GM21367 (cell line): ENCODE results near the gene ASB5.
A peak's percentile ranks its signal among the peaks of the same experiment; 100 is the strongest.
"Not testable (repeated sequence)": the region's sequence is repeated elsewhere in the genome, so short reads cannot be mapped to it uniquely, and the experiment has no call there.

Experiments
- ATAC-seq: cut with Tn5 transposase; IDR thresholded peaks from one replicate; pipeline ENCODE4 v1.9.1; 2021; ENCODE audit not compliant: unreplicated experiment

The ASB5 gene, protein sequence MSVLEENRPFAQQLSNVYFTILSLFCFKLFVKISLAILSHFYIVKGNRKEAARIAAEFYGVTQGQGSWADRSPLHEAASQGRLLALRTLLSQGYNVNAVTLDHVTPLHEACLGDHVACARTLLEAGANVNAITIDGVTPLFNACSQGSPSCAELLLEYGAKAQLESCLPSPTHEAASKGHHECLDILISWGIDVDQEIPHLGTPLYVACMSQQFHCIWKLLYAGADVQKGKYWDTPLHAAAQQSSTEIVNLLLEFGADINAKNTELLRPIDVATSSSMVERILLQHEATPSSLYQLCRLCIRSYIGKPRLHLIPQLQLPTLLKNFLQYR

GRCh38 chr4:176268963-176269362 is at the start of gene ASB5:
ASB5 (minus strand) TSS chr4:176269222; CDS start chr4:176269108, 114 bp downstream.
- no peak for ATAC-seq

DNA sequence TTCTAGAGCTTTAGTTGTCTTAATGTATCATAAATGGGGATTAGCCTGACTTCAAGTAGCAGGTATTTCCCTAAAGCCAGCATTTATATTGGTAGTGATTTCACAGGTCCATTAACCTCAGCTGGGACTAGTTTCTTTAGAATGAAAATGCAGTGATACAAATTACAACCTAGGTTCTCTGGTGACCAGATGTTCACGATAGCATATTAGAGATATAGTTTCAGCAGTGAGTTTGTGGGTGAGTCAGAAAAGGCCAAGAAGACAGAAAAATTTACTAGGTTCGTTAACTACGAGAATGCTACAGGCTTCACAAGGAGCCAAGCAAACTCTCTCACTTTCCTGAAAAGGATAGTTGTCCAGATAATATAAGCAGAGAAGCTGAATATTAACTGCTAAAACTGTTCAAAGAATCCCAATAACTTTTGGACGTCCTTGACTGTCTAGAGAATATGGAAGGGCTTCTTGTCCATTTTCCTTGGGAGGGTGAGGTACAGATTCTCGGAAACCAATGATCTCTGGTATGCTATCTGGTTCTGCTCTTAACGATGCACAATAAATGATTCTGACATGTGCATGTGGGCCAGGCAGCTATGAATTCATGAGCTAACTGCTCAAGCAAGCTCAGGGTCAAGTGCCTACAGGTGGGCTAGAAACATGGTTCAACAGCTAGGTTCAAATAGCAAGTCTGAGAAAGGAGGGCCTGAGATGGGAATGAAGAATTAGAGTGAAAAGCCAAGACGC is 44.7 kb upstream of the ASB5 start:
- ATAC-seq: no peak

DNA sequence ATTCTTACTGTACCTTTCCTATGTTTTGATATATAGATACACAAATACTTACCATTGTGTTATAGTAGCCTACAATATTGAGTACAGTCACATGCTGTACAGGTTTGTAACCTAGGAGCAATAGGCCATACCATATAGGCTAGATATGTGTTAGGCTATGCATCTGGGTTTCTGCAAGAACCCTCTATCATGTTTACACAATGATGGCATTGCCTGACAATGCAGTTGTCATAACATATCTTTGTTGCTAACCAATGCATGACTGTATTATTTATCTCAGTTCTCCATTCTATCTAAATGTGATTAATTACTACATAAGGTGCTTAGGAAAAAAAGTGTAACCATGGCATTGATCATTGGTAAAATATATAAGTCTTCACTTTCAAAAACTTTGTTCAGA is 40.8 kb upstream of the ASB5 start:
- no peak for ATAC-seq

- peak; percentile 99 for ATAC-seq
These were observed 40.0 kb upstream of the ASB5 start for GRCh38 chr4:176309046-176309445.

GRCh38 chr4:176308441-176308840 is 39.4 kb upstream of the ASB5 start:
- peak; percentile 55 for ATAC-seq

- no peak for ATAC-seq
These were observed 38.6 kb upstream of the ASB5 start for GRCh38 chr4:176307666-176307930.

DNA sequence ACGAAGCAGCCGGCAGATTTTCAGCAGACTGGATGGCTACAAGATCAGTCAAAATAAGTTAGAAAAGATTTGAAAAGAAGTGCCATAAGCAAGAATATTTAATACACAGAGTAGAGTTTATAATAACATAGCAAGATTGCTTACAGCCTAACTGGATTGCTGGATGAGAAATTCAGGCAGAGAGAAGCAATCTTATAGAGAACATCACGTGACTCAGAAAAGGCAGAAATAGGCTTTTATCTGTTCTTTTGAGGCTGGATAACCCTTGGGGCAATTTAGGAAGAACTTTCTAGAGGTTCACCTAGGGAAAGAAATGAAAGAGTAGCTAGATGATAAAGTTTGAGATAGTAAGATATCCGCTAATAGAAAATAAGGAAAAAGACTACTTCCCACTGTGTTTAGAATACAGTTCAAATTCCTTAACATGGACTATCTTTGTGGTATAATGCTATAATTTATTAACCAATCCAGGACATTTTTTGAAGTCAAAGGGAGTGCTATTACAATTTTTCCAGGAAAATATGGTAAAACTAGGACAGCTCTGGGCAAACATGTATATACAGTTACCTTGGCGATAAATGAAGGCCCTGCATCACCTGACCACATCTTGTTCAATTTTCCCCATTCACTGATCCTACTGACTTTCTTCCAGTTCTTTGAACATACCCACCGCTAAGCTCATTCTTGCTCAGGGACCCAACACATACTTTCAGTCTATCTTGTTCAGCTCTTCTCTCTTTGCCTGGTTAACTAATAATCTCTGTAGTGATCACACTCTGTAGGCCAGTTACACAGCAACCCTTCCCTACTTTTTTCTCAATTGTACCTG is 38.0 kb upstream of the ASB5 start:
- ATAC-seq: no peak

- ATAC-seq: no peak
These were observed 34.9 kb upstream of the ASB5 start for GRCh38 chr4:176303938-176304337.

DNA sequence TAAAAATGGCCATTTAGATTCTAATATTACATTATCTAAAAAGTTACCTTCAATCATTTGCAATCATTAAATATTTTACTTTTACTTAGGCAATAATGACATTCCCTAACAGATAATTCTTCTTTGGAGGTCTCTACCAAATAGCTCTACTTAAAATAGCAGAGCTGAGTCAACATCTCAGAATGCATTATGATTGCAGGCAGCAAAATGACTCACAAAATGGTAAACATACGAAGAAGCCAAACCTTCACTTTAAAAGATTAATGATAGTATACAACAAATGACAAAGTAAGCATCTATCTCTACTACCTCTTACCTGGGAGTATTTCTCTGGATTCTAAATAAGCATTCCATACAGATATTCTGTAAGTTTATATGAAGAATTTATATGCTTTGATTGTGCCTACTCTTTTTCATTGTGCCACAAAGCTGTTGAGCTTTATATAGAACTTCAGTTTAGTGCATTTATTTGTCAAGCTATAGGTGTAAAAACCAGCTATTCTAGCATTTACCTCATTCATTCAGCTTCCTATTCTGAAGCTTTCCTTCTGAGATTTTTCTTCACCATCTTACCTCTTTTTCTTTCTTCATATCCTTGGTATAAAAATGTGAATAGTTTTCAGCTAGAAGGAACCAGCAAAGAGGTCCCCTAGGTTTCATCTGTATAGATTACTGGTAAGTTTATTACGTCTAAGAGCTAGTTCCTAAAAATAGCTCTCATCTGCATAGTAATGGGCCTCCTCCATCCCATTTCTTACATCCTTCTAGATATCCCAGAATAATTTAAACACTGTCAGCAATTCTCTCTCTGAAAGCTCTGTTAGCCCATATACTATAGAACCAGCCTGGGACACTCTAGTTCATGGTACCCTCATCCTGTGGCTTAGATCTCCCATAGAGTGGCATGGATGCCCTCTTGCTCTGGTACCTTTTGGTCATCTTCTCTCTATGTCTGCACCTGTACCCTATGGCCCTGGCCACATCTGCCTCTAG is 33.6 kb upstream of the ASB5 start:
- no peak for ATAC-seq

DNA sequence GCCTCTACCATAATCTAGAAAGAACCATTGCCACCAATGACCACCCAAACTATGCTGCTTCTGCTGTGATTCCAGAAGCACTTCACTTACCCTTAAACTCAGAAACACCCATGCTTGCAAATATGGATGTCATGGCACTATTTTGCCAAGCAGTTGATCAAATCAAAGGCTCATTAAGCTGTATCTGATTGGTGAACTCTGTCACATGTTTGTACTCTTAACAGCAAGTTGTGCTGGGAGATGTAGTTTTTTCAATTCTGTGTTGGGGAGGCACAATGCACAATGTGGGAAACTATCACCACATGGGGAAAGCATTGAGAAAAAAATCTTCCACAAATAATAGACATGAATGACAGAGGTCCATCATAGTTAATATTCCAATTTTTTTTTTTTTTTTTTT is 31.5 kb upstream of the ASB5 start:
- ATAC-seq: no peak

DNA sequence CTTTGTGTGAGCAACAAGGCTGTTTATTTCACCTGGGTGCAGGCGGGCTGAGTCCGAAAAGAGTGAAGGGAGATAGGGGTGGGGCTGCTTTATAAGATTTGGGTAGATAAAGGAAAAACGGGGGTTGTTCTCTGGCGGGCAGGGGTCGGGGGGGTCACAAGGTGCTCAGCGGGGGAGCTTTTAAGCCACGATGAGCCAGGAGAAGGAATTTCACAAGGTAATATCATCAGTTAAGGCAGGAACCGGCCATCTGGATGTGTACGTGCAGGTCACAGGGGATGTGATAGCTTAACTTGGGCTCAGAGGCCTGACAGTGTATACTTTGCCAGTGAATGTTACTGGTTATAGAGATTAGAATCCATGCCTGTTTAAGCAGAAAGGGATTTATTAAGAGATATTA is 31.0 kb upstream of the ASB5 start:
- ATAC-seq: no peak

- ATAC-seq: no peak
These were observed 29.6 kb upstream of the ASB5 start for GRCh38 chr4:176298664-176299063.

DNA sequence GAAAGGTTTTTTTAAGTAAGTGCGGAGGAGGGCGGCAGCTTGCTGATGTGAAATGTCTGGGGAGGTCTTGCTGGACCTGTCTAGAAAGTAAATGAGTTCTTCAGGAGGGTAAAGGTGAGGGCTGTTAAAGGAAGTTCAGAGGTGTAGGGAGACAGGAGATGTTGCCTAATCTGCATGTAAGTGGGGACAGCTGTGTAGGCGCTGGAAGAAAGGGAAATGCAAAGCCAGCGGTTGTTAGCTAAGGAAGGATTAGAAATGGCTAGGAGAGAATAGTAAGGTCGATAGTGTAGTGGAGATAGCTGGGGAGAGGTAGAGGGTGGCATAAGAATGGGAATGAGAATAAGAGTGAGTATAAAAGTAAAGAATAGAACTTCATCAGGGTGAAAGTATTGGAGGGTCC is 26.9 kb upstream of the ASB5 start:
- ATAC-seq: not testable (repeated sequence)

DNA sequence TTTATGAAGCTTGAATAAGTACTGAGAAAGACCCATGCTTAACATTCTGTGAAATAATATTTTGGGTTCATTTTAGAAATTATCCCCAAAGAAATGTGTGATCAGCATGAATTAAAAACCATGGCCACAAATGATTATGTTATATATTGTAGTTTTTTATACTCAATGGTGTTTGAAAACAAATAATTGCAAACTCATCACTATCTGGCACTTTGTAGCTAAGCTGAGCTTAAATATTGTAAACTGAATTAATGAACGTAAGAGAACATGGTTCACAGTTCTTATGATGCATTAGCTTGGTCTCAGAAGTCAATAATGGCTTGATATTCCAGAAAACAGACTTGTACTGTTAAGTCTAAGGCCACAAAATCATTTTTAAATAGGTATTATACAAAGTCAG is 24.6 kb upstream of the ASB5 start:
- no peak for ATAC-seq

- no peak for ATAC-seq
These were observed 23.9 kb upstream of the ASB5 start for GRCh38 chr4:176292920-176293319.

- ATAC-seq: no peak
These were observed 22.7 kb upstream of the ASB5 start for GRCh38 chr4:176291748-176292147.

DNA sequence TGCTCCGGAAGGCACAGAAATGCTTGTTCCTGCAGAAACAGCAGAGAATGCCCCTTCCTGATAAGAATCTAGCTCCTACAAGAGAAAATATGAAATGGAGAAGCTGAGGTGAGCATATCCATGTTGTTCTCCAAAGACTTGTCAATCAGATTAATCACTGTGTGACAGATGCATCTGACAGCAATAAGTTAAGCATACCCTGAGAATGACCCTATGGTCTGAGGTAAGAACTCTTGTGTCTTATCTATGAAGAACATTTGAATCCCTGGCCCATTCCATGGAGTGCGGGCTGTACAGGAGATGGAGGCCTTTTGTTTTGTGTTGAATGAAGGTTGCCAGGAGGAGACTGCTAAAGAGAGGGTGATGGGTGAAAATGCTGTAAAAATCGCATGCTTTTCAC is 21.5 kb upstream of the ASB5 start:
- no peak for ATAC-seq

DNA sequence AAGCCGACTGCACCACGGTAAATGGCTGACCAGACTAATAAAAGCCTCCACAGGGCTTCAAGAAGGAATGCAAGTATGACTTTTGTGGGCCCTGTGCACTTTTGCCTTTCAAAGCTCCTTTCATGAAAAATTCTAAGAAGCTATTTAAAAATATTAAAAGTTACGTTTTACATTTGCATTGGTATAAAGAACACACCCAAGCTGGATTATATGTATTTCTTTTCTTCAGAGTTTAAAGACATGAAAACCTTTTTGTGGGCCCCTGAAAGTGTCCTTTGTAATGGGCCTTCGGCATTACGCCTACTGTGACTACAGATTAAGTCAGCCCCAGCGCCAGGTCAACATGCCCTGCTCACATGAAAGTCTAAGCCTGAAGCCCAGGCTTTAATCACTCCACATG is 20.5 kb upstream of the ASB5 start:
- no peak for ATAC-seq

- ATAC-seq: no peak
These were observed 19.0 kb upstream of the ASB5 start for GRCh38 chr4:176288020-176288419.

DNA sequence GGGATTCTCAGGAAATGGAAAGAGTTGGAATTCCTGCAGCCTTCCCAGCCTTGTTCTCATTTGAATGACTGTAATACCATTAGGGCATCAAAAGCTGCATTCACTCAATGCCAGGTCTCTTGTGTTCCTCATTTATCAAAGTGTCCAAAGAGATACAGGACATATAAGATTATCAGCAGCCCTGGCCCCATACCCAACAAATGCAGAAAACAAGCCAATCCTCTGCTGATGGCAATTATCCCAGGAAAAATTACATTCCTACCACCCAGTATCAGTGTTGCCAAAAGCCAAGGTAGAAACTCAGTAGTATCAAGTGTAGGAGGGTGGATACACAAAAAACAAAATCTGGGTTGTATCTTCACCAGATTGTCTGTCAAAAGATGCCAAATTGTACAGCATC is 18.5 kb upstream of the ASB5 start:
- ATAC-seq: no peak

GRCh38 chr4:176286728-176287127 is 17.7 kb upstream of the ASB5 start:
- ATAC-seq: no peak
